Measurements from ENCODE around the gene COL9A3.
A peak's percentile ranks its signal among the peaks of the same experiment; 100 is the strongest.

Gene COL9A3

GRCh38 chr20:62800314-62801259, 16.3 kb upstream of the COL9A3 start:
- no peak overlapping the region for H3K27ac Mint-ChIP-seq
- H3K27me3 Mint-ChIP-seq = no peaks in the 10 kb centered on the region
- H3K4me1 Mint-ChIP-seq = peaks cover 45% of the 10 kb centered on the region
- H3K9me3 Mint-ChIP-seq = no peaks in the 10 kb centered on the region
- H3K4me3 Mint-ChIP-seq = no peak overlapping the region
- DNase-seq (no peak), ATAC-seq (no peak)

- Mint-ChIP-seq H3K27ac (no peak overlapping the region), H3K9me3 (no peaks in the 10 kb centered on the region), H3K27me3 (no peaks in the 10 kb centered on the region), H3K4me3 (no peak overlapping the region), H3K4me1 (peaks cover 49% of the 10 kb centered on the region)
- DNase-seq = no peak
- no peak for ATAC-seq
Observed at GRCh38 chr20:62801284-62802010, 15.4 kb upstream of the COL9A3 start.

DNA sequence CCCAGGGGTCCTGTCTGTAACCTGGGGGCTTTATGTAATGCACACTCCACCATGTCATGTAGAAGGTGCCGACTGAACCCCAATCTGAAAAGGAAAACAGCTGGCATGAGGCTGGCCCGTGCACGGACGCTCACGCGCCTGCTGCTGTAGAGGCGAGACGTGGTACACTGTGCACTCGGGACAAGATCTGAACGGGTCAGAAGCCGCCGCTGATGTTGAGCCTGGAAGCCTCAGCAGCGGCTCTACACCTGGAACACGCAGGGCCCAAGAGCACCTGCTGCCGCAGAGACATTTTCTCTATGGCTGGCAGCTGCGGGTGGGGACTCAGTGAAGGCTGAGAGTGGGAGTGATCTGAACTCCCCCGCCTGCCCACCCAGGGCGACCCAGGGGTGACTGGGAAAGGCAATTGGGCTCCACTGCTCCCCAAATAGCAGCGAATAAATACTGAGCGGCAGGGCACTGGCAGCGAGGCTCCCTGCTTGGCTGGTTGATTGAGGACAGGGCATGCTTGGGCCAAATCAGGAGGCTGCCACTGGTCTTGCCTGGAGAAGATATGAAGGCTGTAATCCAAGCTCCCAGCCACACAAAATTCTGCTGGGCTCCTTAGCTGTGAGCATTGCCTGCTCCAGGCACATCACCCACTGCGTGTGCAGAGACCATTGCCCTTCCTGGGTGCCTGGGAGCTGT, 14.7 kb upstream of the COL9A3 start:
- ATAC-seq = no peak
- no peak overlapping the region for H3K4me3 Mint-ChIP-seq
- H3K4me1 Mint-ChIP-seq = peaks cover 52% of the 10 kb centered on the region
- no peaks in the 10 kb centered on the region for H3K9me3 Mint-ChIP-seq
- DNase-seq = no peak
- H3K27ac Mint-ChIP-seq = no peak overlapping the region
- no peaks in the 10 kb centered on the region for H3K27me3 Mint-ChIP-seq

- no peaks in the 10 kb centered on the region for H3K27me3 Mint-ChIP-seq
Observed at GRCh38 chr20:62804021-62804626, 12.7 kb upstream of the COL9A3 start.

GRCh38 chr20:62804627-62805154, 12.2 kb upstream of the COL9A3 start, which contains the start of gene OGFR:
OGFR (plus strand) TSS chr20:62804835; CDS start chr20:62804860, 25 bp downstream.
- DNase-seq = peak; percentile 70

More at GRCh38 chr20:62804021-62804626, 12.7 kb upstream of the COL9A3 start:
- Mint-ChIP-seq H3K4me1 (peaks cover 45% of the 10 kb centered on the region), H3K4me3 (peak overlapping the region; percentile 97 to 98), H3K27ac (peak overlapping the region; percentile 96), H3K9me3 (no peaks in the 10 kb centered on the region)
- ATAC-seq (peak; percentile 27), DNase-seq (no peak)

DNA sequence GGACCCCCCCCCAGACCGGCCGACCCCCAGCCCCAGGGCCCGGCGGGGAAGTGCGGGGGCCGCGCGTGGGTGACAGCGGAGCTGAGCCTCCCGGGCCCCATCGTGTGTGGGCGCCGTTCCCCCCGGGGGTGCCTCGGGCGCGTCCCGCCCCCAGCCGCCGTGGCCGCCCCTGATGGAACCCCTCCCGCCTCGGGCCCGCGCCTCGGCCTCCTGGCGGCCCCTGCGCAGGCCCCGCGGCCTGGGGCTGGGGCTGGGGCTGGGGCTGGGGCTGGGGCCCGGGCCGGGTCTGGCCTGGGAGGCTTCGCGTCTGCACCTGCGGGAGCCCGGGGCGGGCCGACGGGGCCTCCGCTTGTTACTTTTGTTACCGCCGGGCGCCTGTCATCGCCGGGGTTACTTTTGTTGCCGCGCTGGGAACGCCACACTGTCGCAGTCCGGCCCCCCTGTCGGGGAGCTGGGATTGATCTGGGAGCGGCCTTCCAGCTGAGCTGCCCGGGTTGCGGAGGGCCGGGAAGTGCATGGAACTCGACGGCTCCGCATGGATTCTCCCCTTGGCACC, 11.6 kb upstream of the COL9A3 start:
- Mint-ChIP-seq H3K27ac (peak overlapping the region; percentile 46 to 94), H3K4me3 (peak overlapping the region; percentile 83 to 94), H3K27me3 (no peaks in the 10 kb centered on the region), H3K4me1 (peaks cover 41% of the 10 kb centered on the region), H3K9me3 (no peaks in the 10 kb centered on the region)
- DNase-seq (no peak), ATAC-seq (peak; percentile 56)

More at GRCh38 chr20:62804627-62805154, 12.2 kb upstream of the COL9A3 start, which contains the start of gene OGFR:
- no peaks in the 10 kb centered on the region for H3K9me3 Mint-ChIP-seq
- peak; percentile 61 for ATAC-seq
- H3K4me1 Mint-ChIP-seq = peaks cover 41% of the 10 kb centered on the region
- H3K4me3 Mint-ChIP-seq = peak within 1 kb of the TSS; percentile 97 to 98
- H3K27ac Mint-ChIP-seq = peak within 1 kb of the TSS; percentile 96 to 97
- no peaks in the 10 kb centered on the region for H3K27me3 Mint-ChIP-seq

DNA sequence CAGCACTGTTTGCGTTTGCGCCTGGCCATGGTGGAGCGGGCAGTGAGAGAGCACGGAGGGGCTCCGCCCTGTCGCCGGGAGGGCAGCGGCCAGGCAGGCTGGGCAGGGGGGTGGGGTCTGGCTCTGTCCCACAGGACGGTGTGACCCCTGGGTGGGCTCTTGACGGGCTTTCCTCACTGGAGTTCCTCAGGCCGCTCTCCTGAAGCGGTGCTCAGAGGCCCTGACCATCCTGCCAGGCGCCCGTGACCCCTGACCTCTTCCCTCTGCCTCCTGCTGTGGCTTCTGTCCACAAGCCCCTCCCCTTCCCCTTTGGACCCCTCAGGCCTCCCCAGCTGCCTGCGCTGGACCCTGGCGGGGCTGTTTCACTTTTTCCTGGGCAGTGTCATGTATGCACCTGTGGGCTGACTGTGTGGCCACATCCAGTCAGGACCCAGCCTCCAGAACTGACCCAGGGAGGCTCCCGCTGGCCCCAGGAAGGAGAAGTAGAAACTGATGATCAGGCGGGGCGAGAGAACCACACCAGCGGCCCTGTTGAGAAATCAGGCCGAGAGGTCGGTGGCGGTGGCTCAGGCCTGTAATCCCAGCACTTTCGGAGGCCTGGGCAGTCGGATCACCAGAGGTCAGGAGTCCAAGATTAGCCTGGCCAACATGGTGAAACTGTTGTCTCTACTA, 11.0 kb upstream of the COL9A3 start:
- H3K27me3 Mint-ChIP-seq = no peaks in the 10 kb centered on the region
- DNase-seq (no peak), ATAC-seq (no peak)
- peaks cover 41% of the 10 kb centered on the region for H3K4me1 Mint-ChIP-seq
- no peaks in the 10 kb centered on the region for H3K9me3 Mint-ChIP-seq
- peak overlapping the region; percentile 83 to 94 for H3K4me3 Mint-ChIP-seq
- H3K27ac Mint-ChIP-seq = peak overlapping the region; percentile 46 to 94

GRCh38 chr20:62806383-62807050, 10.3 kb upstream of the COL9A3 start:
- DNase-seq = no peak
- Mint-ChIP-seq H3K9me3 (no peaks in the 10 kb centered on the region), H3K27me3 (no peaks in the 10 kb centered on the region), H3K4me3 (peak overlapping the region; percentile 83 to 94), H3K4me1 (peaks cover 41% of the 10 kb centered on the region), H3K27ac (peak overlapping the region in 1 of 2 donors; percentile 80)
- no peak for ATAC-seq

DNA sequence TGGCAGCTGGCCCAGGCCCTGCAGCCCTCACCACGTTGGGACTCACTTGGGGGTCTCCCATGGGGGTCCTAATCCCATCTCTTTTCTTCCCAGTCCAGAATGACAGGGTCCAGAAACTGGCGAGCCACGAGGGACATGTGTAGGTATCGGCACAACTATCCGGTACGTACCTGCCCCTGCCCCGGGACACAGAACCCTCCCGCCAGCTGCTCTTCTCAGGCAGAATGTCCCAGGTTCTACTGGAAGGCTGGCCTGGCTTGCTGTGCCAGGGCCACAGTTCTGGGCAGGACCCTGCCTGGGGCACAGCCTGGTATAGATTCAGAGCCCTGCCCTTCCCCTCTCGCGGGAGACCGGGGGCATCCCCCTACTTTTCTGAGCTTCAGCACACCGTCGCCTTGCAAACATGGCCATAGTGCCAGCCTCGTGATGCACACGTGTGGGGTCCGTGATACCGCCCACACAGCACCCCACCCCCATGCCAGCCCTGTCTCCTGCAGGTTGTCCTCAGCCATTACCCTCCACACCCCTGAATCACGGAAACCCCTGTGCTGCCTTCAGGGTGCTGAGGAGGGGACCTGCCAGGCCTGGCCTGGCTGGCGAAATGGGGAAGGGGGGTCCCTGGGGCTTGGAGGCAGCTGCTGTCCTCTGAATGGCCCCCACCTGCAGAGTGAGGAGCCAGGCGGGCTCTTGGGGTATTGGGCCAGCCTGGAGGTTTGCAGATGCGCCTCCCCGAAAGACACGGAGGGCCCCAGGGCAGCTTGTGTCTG, 9.2 kb upstream of the COL9A3 start:
- H3K27ac Mint-ChIP-seq = peak overlapping the region; percentile 49 to 83

GRCh38 chr20:62808211-62808865, 8.5 kb upstream of the COL9A3 start:
- no peaks in the 10 kb centered on the region for H3K27me3 Mint-ChIP-seq
- H3K4me1 Mint-ChIP-seq = peaks cover 49% of the 10 kb centered on the region
- no peaks in the 10 kb centered on the region for H3K9me3 Mint-ChIP-seq
- peak overlapping the region; percentile 33 to 35 for H3K4me3 Mint-ChIP-seq
- peak; percentile 71 to 75 for DNase-seq
- peak overlapping the region in 1 of 2 donors; percentile 83 for H3K27ac Mint-ChIP-seq
- ATAC-seq = peak; percentile 55

More for the DNA sequence above, 9.2 kb upstream of the COL9A3 start:
- Mint-ChIP-seq H3K27me3 (no peaks in the 10 kb centered on the region), H3K4me3 (peak overlapping the region in 1 of 2 donors; percentile 33), H3K4me1 (peaks cover 49% of the 10 kb centered on the region), H3K9me3 (no peaks in the 10 kb centered on the region)
- no peak for DNase-seq
- ATAC-seq = no peak

- no peak for ATAC-seq
- H3K4me3 Mint-ChIP-seq = no peak overlapping the region
- peaks cover 45% of the 10 kb centered on the region for H3K4me1 Mint-ChIP-seq
- no peaks in the 10 kb centered on the region for H3K9me3 Mint-ChIP-seq
- no peak overlapping the region for H3K27ac Mint-ChIP-seq
- peaks cover 6% of the 10 kb centered on the region for H3K27me3 Mint-ChIP-seq
- no peak for DNase-seq
Observed at GRCh38 chr20:62809530-62810428, 7.1 kb upstream of the COL9A3 start.

GRCh38 chr20:62811320-62811719, 5.5 kb upstream of the COL9A3 start:
- H3K27me3 Mint-ChIP-seq = peaks cover 21% of the 10 kb centered on the region
- ATAC-seq = no peak
- DNase-seq = no peak
- no peak overlapping the region for H3K4me3 Mint-ChIP-seq
- H3K4me1 Mint-ChIP-seq = peaks cover 48% of the 10 kb centered on the region
- H3K9me3 Mint-ChIP-seq = no peaks in the 10 kb centered on the region
- no peak overlapping the region for H3K27ac Mint-ChIP-seq
